NOMO-1 treated with DMSO at 0.1 percent for 48 hours (cell line): ENCODE results near the gene CUL1.

Experiments
- DNase-seq: peaks from one replicate; lab custom pipeline; 2025; ENCODE audit not compliant: unreplicated experiment; lab: John Stamatoyannopoulos, UW

The CUL1 gene

GRCh38 chr7:148847815-148848734, 149.4 kb downstream of the CUL1 start:
- DNase-seq, result no peak

- DNase-seq, result no peak
These were observed 150.8 kb downstream of the CUL1 start for GRCh38 chr7:148849393-148850098.

- DNase-seq, result no peak
These were observed 151.9 kb downstream of the CUL1 start for GRCh38 chr7:148850564-148850963.
